GM12878 (cell line): ENCODE results near the gene PCSK9.

ENCODE experiments used
- BCL11A ChIP-seq: IDR thresholded peaks from 2 replicates; pipeline ENCODE4 v1.6.1; 2011; ENCODE audit warnings: low read depth, low read length
- E2F4 ChIP-seq: IDR thresholded peaks from 2 replicates; pipeline ENCODE4 v1.6.1; 2012; ENCODE audit warnings: low read depth, low read length, improper control_type of control experiment
- FOS ChIP-seq: IDR thresholded peaks from 3 replicates; pipeline ENCODE4 v1.6.1; 2011; ENCODE audit warnings: borderline replicate concordance; ENCODE audit not compliant: insufficient read length; ENCODE audit errors: extremely low read depth
- SP1 ChIP-seq: IDR thresholded peaks from one replicate; pipeline ENCODE4 v1.6.1; 2011; ENCODE audit warnings: low read depth, low read length
- ZNF274 ChIP-seq: IDR thresholded peaks from one replicate; pipeline ENCODE4 v1.8.0; 2011; ENCODE audit not compliant: insufficient read length, insufficient read depth
- ZZZ3 ChIP-seq: IDR thresholded peaks from 2 replicates; pipeline ENCODE4 v1.6.1; 2011; ENCODE audit warnings: low read depth; ENCODE audit not compliant: control insufficient read depth, insufficient read length
- TF ChIP-seq, protein P1 (sequence below), 3 experiments: IDR thresholded peaks in 2 of 3; conservative IDR thresholded peaks in 1 of 3; 2 replicates each; pipeline ENCODE4 v1.5.1; 2011; ENCODE audit warnings: low read depth in 3 of 3, low read length in 3 of 3, mild to moderate bottlenecking in 3 of 3, control low read depth in 2 of 3, moderate library complexity in 2 of 3, inconsistent platforms in 1 of 3, mixed read lengths in 1 of 3; ENCODE audit not compliant: control insufficient read depth in 2 of 3, insufficient read depth in 1 of 3; ENCODE audit errors: extremely low read depth in 1 of 3

- TF ChIP-seq BCL11A (no peak), ZNF274 (no peak), ZZZ3 (no peak), E2F4 (no peak), SP1 (no peak), FOS (no peak)
- TF ChIP-seq, protein P1, sequence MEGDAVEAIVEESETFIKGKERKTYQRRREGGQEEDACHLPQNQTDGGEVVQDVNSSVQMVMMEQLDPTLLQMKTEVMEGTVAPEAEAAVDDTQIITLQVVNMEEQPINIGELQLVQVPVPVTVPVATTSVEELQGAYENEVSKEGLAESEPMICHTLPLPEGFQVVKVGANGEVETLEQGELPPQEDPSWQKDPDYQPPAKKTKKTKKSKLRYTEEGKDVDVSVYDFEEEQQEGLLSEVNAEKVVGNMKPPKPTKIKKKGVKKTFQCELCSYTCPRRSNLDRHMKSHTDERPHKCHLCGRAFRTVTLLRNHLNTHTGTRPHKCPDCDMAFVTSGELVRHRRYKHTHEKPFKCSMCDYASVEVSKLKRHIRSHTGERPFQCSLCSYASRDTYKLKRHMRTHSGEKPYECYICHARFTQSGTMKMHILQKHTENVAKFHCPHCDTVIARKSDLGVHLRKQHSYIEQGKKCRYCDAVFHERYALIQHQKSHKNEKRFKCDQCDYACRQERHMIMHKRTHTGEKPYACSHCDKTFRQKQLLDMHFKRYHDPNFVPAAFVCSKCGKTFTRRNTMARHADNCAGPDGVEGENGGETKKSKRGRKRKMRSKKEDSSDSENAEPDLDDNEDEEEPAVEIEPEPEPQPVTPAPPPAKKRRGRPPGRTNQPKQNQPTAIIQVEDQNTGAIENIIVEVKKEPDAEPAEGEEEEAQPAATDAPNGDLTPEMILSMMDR (IDR thresholded peaks at IDR 0.05 in 2 of 3, conservative IDR thresholded peaks at IDR 0.05 in 1 of 3; ENCODE audit: control insufficient read depth in 2 of 3, extremely low read depth in 1 of 3, insufficient read depth in 1 of 3, low read depth in 3 of 3, low read length in 3 of 3), result no peak
These were observed 7.5 kb downstream of the PCSK9 start for GRCh38 chr1:55046871-55047270.
